ENCODE results near the gene APOLD1.

DNA sequence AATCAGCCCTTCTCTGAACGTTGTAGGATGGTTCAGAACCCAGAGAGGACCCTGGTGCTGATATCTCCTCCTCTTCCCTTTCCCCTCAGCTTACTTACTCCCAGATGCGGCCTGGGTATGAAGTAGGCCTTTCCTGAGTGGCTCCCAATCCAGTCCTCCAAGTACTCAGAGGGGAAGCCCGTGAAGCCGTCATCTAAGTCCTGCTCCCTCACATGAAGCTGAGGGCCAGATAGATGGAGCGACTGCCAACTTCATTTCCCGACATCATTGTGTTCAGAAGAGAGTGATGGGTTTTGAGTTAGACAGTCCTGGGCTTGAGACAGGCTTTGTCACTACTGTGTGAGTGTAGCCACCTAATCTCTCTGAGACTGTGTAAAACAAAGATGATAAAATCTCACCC is 2.7 kb downstream of the APOLD1 start:
- TF ChIP-seq, protein P1, sequence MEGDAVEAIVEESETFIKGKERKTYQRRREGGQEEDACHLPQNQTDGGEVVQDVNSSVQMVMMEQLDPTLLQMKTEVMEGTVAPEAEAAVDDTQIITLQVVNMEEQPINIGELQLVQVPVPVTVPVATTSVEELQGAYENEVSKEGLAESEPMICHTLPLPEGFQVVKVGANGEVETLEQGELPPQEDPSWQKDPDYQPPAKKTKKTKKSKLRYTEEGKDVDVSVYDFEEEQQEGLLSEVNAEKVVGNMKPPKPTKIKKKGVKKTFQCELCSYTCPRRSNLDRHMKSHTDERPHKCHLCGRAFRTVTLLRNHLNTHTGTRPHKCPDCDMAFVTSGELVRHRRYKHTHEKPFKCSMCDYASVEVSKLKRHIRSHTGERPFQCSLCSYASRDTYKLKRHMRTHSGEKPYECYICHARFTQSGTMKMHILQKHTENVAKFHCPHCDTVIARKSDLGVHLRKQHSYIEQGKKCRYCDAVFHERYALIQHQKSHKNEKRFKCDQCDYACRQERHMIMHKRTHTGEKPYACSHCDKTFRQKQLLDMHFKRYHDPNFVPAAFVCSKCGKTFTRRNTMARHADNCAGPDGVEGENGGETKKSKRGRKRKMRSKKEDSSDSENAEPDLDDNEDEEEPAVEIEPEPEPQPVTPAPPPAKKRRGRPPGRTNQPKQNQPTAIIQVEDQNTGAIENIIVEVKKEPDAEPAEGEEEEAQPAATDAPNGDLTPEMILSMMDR (IDR thresholded peaks at IDR 0.05), result no peak
- TF ChIP-seq POLR2A (IDR thresholded peaks at IDR 0.05), result peak in 1 of 3 donors; percentile 4
